D341Med (cell line): ENCODE measurements around the gene SCLT1.
"Not testable (repeated sequence)": the region's sequence is repeated elsewhere in the genome, so short reads cannot be mapped to it uniquely, and the experiment has no call there.

Source experiments
- DNase-seq: peaks from one replicate; pipeline ENCODE4 v3.0.0; 2012; ENCODE audit warnings: low spot score

The SCLT1 gene

DNA sequence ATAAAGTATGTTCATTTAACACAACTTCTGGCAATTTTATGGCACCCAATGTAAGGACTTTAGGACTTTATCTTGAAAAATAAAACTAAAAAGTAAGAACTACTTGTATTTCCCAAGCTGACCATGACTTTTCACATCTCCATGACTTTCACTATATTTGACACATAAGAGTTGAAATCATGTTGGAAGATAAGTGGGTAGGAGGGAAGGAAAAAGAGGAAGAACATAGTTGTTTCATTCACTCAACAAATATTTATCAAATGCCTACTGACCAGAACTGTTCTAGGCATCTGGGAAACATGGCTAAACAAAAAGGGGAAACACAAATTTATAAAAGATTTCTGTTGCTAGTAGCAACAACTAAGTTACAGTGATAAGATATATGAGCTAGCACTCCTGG is 16.0 kb downstream of the SCLT1 start:
- no peak for DNase-seq

DNA sequence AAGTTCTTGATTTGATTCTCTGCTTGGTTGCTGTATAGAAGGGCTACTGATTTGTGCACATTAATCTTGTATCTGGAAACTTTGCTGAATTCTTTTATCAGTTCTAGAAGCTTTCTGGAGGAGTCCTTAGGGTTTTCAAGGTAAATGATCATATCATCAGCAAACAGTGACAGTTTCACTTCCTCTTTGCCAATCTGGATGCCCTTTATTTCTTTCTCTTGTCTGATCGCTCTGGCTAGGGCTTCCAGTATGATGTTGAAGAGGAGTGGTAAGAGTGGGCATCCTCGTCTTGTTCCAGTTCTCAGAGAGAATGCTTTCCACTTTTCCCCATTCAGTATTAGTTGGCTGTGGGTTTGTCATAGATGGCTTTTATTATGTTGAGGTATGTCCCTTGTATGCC is 23.8 kb downstream of the SCLT1 start:
- DNase-seq = not testable (repeated sequence)

DNA sequence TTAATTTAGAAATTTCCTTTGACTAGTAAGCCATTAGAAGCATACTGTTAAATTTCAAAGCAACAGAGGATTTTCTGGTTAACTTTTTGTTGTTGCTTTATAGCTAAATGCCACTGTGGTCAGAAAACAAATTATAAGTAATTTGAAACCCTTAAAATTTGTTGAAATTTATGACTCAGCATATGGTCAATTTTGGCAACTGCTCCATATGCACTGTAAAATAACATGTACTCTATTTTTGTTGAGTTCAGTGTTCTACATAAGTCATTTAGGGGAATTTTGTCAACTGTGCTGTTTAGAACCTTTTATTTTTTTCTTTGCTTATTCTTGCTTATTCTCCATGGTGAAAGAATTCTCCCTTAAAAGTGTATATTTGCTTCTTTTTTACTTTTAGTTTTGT is 28.6 kb downstream of the SCLT1 start:
- no peak for DNase-seq

- no peak for DNase-seq
These were observed 29.7 kb downstream of the SCLT1 start for GRCh38 chr4:129063640-129064039.

- DNase-seq = no peak
These were observed 30.8 kb downstream of the SCLT1 start for GRCh38 chr4:129062580-129062979.

GRCh38 chr4:129059028-129059427 is 34.3 kb downstream of the SCLT1 start:
- DNase-seq = no peak

GRCh38 chr4:129046055-129046959 is 47.0 kb downstream of the SCLT1 start:
- no peak for DNase-seq

DNA sequence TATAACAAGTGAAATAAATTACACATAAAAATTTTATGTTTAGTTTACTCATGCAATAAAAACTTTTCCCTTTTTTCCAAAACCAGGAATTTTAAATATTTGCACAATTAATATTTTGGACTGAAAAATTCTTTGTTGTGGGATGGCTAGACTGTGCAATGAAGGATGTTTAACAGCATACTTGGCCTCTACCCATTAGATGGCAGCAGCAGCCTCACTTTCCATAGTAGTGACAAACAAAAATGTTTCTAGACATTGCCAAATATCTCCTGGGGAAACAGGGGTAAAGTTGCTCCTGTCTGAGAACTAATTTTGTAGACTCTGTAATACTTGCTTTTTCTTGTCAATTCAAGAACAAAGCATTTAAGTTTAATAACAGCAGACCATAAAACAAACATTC is 49.8 kb downstream of the SCLT1 start:
- no peak for DNase-seq

DNA sequence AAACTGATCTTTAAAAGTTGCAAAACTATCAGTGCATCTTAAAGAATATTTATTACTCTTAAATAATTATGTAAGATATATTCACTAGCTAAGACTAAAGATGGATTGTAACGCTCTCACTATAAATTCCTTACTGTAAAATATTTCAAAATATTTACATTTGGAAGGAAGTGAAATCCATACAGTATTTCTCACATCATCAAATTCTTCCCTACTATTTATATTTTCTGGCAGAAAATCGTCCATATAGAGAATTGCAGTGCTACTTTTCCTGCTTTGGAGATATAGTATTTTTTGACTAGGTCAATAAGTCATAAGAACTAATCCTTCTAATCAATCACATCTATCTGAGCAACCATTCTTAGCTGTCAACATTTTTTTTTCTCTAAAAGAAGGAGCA is 52.9 kb downstream of the SCLT1 start:
- DNase-seq = no peak

- DNase-seq = no peak
These were observed 56.2 kb downstream of the SCLT1 start for GRCh38 chr4:129037093-129037492.

DNA sequence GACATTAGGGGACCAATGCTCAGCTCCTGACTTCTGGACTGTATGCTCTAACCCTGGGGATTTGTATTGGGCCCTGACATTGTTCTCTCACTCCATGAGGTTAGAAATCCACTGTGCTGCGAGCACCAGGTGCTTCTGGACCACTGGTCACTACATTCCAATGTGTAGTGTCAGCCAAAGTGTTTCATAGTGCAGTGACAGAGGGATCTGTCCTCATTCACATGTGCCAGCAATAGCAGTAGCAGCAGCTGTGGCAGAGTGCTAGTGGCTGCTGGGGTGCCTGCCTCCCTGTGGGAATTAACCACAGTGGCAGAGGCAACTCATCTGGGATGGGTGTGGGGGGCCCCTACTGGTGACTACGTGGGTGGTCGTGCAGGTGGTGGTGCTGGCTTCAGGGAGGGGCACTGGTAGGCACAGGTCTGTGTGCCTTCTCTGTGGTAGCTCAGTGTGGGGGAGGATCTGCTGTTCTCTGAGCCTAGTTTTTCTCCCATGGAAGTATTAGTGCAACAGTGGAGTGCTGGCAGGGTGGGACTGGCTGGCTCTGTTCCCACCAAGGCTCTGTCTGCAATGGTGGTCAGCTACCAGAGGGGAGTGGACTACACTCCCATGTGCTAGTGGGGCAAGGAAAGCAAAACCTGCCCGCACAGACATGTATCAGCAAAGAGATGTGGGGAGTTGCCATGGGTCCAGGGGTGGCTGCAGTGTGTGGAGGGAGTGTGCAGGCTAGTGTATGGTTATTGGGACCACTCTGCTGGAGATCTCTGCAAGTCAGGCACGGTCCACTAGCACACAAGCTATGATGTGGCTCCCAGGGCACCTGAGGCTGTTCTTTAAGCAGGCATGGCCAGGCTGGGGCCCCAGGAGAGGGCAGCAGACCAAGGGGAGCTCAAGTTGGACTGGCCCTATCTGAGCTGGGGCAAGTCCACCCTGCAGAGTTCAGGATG is 78.5 kb downstream of the SCLT1 start:
- DNase-seq = no peak

- no peak for DNase-seq
These were observed 85.2 kb downstream of the SCLT1 start for GRCh38 chr4:129008096-129008495.

GRCh38 chr4:128986908-128987307 is 106.4 kb downstream of the SCLT1 start:
- DNase-seq = no peak

- no peak for DNase-seq
These were observed 107.3 kb downstream of the SCLT1 start for GRCh38 chr4:128986019-128986418.

GRCh38 chr4:128983771-128984485 is 109.4 kb downstream of the SCLT1 start:
- DNase-seq = no peak

DNA sequence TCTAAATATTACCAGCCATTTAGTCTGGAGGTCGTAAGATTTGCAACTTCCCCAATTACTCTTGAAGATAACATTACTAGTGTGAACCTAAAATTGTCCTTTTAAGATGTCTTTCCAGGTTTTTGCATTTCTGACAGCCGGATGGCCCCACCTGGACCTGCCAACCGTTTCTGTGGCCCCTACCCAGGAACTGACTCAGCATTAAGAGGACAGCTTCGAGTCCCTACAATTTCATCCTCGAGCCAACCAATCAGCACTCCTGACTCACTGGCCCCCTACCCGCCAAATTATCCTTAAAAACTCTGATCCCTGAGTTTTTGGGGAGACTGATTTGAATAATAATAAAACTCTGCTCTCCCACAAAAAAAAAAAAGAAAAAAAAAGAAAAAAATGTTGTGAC is 112.0 kb downstream of the SCLT1 start:
- DNase-seq = no peak

DNA sequence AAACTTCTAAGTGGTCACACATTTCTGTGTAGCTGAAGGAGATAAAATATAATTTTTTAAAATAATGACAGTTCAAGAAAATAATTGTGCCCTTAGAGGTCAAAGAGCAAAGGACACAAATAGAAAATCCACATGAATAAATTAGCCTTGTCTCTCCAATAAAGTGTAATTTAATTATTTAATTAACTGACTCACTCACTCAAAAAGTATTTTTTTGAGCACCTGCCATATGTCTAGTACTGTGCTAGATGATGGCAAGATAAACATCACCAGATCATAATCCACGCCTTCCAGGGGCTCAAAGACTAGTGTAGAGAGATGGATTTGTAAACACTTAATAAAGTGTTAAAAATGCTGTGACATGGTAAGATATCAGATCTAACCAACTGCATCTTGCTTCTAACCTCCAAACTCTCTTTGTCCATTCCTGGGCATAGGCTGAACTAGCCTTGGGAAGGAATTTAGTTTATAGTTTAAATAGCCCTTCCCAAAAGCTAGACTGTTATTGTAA is 112.5 kb downstream of the SCLT1 start:
- no peak for DNase-seq

DNA sequence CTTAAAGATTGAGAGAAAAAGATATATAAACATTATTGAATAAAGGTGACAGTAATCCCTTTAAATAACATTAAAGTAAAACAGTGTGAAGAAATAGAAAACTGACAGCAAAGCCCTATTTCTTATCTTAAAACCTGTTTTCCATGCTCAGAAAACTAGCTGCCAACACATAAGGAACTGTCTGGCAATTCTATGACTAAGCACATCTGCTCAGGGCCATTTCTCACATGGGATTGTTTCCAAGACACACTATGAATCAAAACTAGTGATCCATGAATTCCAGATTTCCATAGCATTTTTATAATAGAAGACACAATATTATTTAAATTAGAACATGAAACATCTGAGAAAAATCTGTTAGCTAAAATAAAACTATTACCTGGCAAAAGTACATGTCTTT is 113.4 kb downstream of the SCLT1 start:
- DNase-seq = no peak

GRCh38 chr4:128978985-128979384 is 114.4 kb downstream of the SCLT1 start:
- DNase-seq = no peak

- no peak for DNase-seq
These were observed 119.2 kb downstream of the SCLT1 start for GRCh38 chr4:128974136-128974581.

- DNase-seq = no peak
These were observed 120.0 kb downstream of the SCLT1 start for GRCh38 chr4:128973384-128973783.

- no peak for DNase-seq
These were observed 131.9 kb downstream of the SCLT1 start for GRCh38 chr4:128961405-128961804.
